Stimulated activated CD4-positive, alpha-beta T cell treated with anti-CD3 and anti-CD28 coated beads, TNF-alpha, amount 100 ng/mL, for 4 hours (primary cell): ENCODE results near the gene ACTRT2.

Experiments
- DNase-seq, 3 experiments: peaks; one replicate each; pipeline ENCODE4 v3.0.0-alpha.2; 2020; ENCODE audit warnings: low read depth in 3 of 3

Gene ACTRT2

DNA sequence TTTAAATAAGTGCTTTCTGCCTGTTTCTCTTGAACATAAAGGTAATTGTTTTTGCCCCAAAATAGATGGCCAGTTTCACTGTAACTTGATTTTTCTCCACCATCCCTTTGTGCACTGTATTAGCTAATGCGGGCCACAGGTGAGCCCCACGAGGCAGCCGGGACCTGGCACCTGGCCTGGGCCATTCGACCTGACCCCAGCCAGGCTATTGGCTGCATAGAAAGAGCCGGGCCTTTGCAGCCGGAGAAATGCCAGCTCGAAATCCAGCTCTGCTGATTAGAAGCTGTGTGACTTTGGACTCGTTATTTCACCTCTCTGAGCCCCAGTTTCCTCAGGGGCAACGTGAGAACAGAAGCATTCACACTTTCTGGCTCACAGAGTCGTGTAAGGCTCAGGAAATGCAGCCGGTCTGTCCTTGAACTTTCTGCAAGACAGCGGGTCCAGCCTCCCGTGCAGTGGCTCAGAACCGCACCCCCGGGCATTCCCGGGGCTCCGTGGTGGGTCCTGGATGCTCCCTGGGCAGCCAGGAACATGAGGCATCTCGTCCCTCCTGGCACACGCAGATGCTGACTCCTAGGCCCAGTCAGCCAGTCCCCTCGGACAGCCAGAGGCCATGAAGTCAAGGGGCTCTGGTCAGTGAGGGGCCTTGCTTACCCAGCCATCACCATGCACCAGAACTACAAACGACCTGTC, 37.4 kb upstream of the ACTRT2 start:
- no peak for DNase-seq

DNA sequence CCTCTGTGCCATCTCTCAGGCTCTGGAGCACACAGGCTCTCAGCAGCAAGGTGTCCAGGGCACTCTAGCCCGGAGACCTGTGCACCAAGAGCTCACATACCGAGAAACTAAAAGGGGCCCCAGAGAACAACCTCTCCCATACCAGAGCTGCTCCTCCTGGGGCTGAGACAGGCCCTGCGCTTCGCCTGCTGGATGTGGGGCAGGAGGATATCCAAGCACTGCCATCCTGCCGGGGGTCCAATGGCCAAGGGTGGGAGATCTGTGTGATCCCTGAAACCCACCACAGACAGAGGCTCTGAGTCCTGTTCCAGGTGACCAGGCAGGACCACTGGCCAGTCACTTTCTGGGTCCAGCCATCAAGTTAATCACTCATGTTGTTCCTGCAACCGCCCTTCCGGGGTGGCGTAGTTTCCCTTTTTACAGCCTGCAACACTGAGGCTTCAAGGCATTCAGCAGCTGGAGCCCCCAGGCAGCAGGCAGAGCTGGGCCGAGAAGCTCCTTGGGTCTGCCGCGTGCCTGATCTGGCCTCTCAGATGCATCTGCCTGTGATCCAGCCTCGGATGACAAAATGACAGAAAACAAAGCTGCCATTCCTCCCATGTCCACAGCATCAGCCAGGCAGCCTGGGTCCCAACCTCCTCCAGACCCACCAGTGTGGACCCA, 36.7 kb upstream of the ACTRT2 start:
- DNase-seq = no peak

DNA sequence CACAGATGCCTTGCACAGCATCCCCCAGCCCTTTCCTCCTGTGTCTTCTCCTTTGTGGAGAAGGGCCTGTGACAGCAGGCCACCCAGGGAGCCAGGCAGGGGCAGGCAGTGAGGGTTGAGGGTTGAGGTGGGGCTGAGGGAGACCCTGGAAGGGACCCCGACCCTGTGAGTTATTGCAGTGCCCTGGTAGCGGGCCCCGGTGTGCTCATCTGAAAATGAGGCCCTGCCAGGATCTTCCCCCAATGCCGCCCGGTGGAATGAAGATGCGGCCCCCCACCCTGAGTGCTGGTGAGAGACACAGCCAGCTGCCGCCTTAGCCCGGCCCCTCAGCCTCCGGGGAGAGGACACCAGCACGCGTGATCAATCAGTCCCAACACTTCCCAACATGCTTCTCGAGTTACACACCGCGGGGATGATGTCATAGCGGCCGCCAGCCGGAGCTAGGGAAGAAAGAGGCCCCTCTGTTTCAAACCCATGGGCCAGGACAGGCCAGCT, 36.2 kb upstream of the ACTRT2 start:
- no peak for DNase-seq

DNA sequence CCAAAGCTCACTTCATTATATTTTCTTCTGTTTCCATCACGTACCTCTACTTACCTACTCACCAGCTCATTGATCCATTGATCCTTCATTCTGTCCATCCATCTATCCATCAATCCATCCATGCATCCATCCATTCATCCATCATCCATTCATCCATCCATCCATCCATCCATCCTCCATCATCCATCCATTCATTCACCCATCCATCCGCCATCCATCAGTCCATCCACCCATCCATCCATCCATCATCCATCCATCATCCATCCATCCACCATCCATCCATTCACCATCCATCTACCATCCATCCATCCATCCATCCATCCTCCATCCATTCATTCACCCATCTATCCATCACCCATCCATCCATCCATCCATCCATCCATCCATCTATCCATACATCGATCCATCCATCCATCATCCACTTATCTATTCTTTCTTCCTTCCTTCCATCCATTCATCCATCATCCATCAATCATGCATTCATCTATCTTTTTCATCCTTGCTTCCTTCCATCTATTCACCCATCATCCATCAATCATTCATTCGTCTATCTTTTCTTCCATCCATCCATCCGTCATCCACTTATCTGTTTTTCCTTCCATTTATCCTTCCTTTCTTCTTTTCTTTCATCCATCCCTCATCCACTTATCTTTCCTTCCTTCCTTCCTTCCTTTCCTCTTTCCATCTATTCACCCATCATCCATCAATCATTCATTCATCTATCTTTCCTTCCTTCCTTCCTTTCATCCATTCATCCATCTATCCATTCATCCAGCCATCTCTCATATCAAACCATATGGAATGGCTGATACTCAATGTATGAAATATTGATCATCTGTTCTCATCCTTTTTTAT, 35.3 kb upstream of the ACTRT2 start:
- no peak for DNase-seq

DNA sequence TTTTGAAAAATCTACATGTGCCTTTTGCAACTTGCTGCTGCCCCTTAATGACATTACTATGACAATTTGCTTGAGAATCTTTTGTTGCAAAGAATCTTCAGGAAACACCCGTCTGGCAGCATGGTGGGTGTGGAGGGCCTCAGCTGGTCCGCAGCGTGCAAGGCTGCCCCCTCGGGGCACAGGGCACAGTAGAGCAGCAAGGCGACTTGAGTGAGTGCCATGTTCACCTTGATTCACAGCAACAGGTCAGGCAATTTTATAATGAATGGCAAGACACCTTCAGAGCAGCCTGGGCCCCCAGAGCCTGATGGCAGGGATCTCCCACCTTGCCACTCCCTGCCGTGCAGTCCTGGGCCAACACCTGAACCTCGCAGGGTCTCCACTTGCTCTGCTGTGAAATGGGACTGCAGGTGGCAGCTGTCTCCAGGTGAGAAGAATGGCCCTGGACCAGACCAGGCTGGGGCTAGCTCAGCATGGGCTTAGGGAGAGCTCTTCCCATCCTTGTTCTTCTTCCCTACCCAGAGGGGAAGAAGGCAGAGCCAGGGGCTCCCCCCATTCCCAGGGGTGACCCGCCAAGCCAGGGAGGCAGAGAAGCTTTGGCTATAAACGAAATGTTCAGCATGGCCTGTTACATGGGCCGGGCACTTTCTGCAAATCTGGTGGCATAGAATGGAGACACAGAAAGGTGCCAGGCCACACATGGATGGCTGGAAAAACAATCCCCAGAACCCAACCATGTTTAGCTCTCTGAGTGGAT, 34.5 kb upstream of the ACTRT2 start:
- DNase-seq = no peak

DNA sequence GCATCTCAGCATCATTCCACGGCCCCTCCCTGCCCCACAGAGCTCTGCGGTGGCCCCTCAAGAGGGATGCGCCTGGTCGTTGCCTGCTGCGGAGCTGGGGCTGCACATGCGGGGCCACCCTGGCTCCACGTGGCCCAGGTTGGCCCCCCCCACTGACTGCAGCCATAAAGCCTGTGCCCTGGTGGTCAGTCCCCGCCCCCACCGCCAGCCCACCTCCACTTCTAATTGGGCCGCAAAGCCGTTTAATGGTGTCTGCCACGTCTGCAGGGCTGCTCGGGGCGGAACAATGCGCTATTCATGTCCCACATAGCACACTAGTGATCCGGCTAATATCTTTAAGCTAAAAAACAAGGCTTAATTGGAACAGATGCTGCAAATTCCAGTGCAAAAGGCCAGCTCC, 33.5 kb upstream of the ACTRT2 start:
- DNase-seq = no peak

DNA sequence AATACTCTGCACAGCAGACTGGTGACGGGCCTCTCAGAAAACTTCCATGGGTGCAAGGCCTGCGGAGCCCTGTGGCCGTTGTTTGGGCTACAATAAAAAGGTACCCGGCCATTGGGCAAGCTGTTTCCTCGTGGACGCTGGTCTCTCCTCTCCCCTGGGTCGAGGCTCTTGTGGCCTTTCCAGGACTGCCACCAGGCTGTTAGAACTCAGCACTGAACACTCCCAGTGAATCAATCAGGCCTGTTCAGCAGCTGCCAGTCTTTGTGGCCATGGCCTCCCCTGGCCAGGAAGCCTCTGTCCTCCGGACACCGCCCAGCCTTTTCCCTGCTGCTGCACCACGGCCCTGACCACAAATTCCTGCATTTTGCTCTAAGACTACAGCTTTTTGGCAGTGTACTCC, 33.0 kb upstream of the ACTRT2 start:
- DNase-seq = no peak

DNA sequence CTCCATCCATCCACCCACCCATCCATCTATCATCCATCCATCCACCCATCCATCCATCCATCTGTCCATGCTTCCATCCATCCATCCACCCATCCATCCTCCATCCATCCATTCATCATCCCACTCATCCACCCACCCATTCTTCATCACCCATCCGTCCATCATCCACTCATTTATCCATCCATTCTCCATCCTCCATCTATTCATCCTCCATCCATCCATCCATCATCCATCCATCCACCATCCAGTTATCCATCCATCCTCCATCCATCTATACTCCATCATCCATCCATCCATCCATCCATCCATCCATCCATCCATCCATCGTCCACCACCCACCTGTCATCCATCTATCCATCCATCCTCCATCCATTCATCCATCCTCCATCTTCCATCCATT, 32.1 kb upstream of the ACTRT2 start:
- DNase-seq = no peak

DNA sequence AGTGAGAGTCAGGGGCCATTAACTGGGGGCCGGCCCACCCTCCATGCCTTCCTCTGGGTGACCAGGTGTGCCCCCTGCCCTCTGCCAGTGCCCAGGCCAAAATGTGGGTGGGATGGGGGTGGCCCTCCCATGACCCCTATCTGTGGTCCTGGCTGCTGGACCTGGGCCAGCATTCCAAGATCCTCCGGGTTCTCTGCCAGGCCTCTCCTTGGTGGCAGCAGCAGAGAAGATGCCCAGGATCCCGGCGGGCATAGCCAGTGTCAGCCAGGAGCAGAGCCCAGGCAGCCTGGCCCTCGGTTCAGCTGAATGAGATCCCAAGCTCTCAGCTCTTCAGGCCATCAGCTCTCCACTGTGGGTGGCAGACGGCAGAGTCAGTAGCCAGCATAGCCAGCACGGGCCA, 31.3 kb upstream of the ACTRT2 start:
- no peak for DNase-seq

DNA sequence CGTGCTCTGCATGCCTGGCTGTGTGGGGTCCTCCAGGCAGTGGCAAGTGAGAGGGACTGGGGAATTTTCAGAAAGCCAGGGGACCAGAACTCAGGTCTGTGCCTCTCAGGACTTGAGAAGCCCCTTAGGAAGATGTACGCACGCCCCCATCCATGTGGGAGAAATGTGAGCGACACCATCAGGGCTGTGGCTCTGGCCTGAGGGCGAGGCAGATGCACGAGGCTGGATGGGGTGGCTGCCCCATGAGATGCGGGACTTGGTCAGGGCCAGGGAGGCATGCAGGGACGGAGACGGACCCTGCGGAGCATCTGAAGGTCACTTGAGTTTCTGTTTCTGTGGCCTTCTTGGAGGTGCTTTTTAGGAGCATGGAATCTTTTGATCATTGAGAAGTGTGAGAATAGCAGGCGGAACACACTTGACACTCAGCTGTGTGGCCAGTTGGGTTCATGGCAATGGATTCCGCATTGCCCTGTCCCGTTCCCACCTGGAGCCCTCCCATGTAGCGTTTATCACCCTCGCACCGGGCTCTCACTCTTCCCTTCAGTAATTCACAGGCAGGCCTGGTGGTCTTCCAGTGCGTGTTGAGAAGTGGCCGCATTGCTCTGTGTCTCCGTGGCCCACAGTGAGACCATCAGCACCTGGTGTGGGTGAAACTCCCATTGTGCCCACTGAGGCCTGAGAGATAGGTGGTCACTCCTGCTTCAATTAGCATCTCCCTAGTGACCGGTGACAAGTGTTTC, 30.7 kb upstream of the ACTRT2 start:
- no peak for DNase-seq

DNA sequence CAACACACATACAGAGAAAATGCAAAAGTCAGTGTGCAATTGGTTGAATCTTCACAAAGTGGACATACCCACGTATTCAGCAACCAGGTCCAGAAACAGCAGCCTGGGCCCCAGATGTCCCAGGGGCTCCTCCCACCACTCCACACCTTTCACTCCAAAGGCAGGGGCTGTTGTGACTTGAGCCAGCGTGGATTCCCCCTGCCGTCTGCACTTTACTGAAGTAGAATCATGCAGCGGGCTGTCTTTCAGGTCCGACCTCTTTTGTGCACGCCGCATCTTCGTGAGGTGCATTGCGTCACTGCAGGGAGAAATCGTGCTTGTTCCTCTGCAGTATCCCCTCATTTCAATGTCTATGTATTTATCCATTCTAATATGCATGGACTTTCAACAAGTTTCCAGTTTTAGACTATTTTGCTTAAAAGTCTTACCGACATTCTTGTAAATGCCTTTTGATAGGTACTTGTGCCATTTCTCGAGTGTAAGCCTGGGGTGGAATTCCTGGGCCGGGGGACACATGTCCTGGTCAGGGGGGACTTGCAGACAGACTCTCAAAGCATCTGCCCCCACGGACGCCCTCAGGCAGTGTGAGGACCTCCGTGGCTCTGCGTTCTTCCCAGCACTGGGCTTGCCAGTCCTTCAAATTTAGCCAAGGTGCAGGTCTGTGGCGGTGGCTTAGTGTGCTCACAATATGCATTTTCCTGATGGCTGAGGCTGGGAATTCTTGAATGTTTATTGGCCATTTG, 29.3 kb upstream of the ACTRT2 start:
- DNase-seq = no peak

DNA sequence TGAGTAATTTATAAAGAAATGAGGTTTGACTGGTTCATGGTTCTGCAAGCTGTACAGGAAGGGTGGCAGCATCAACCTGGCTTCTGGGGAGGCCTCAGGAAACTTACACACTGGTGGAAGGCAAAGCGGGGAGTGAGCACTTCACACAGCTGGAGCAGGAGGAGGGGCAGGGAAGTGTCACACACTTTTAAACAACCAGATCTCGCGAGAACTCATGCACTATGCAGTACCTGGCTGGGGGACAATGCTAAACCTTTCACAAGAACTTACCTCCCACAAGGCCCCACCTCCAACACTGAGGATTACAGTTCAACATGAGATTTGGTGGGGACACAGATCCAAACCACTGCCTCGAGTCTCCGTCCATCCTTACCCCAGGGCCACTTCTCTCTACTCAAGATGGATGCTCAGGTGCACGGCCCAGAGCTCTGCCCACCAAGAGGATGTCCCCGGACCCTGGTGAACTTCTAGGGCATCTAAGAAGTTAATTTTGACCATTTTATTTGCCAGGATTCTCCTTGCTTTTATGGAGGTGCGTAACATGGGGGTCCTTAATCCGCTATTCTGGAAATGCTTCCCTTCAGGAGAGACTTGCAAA, 22.7 kb upstream of the ACTRT2 start:
- no peak for DNase-seq

DNA sequence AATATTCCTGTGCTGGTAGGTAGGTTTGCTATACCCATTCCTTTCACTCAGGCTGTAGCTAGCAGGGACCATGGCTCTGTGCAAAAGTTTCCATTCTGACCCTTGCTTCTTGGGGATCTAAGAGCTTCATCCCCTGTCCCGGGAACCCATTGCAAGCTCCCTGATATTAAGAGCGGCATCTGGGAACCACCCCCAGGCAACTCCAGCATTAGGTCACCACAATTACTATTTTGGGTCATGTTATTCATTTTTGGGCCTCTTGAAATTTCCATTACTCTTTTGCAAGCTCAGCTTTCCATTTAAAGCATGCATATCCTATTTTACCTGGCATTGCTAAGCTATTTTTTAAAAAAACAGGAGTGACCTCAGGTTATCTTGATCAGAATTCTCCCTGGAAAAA, 22.1 kb upstream of the ACTRT2 start:
- DNase-seq = no peak

DNA sequence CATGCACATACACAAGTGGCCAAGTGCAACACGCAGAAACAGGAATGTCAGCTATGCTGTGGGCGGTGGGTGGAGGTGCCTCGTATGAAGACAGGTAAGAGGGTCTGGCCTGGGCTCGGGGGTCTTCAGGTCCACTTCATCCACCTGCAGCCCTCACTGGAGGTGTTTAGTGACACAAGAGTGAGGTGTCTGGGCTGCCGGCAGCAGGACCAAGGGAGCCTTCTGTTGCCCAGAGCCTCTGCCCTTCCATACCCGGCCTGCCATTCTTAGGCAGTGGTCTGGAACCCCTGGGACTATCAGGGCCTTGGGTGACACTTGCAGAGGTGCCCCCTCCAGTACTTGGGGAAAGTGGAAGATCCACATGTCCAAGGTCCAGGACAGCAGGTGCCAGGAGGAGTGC, 21.7 kb upstream of the ACTRT2 start:
- no peak for DNase-seq

DNA sequence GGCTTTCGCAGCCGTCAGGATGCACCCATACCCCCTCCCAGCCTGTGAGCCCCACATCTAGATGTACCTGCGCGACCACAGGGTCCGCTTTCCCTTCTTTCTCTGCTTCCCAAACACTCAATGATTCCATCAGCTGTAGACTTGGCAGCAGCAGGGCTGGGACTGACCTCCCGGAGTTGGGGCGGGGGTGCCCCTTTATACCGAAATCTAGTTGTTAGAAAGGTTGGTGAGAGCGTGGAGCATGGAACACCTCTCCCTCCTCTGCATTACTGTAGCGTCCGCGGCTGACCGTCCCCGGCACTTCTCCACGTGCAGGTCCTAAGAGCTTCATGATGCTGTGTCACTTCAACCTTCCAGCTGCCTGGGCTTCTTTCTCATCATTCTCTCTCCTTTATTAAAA, 21.1 kb upstream of the ACTRT2 start:
- DNase-seq = no peak

DNA sequence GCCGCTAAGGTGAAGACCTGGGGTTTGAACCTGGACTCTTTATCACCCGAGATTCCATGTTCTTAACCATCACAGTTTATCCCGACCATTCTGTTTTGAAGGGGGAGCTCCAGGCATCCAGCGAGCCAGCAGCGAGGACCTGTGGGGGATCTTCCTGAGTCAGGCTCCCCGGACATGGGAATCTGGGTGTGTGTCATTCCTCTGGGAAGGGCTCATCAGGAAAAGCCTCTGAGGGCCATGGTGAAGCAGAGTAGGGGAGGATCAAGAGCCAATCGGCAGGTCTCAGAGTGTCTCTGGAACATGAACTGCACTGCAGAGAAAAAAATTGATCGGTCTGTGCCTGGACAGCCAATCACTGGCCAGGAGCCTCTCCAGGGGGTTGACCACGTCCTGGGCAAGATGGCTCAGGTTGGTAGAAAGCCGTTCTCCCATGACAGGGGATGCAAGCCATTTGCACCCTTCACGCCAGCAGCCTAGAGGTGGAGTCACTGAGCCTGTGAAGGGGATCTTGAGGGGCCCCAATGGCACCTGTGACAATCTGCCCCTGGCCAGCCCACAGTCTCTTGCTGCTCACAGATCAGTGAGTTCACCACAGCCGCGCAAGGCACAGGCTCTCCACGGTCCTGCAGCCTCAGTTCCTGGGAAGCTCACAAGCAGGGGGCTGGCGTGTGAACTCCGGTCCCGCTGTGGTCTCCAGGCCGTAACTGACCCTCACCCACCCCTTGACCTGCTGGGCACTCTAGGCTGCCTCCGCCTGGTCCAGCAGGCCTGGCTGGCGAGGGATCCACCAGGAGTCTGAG, 20.4 kb upstream of the ACTRT2 start:
- DNase-seq = no peak

DNA sequence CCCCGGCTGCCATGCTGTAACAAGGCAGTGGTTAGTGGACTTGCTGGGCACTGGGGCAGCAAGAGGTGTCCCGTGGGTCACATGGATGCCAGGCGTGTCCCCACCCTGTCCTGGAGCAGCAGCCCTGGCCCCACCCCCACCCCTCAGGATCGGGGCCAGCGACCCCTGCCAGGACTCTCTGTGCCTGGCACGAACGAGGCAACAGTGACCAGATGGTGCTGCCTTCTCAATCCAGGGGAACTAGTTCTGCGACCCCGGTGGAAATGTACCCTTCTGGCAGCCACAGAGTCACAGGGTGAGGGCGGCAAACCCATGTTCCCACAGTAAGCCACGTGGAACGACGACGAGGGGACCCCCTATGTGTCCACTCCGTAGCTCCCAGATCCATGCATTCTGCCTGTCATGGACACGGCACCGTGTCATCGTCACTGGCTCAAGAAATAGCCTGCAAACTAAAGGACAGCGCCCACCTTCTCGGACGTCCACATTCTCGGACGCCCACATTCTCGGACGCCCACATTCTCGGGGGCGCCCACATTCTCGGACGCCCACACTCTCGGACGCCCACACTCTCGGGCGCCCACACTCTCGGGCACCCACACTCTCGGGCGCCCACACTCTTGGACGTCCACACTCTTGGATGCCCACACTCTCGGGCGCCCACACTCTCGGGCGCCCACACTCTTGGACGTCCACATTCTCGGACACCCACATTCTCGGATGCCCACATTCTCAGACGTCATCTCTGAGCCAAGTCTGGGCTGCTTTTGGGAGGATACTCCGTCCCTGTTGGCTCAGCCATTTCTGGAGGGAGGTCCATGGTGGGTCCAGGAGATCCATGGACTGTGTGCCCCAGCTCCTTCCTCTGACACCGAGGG, 19.6 kb upstream of the ACTRT2 start:
- DNase-seq = no peak

DNA sequence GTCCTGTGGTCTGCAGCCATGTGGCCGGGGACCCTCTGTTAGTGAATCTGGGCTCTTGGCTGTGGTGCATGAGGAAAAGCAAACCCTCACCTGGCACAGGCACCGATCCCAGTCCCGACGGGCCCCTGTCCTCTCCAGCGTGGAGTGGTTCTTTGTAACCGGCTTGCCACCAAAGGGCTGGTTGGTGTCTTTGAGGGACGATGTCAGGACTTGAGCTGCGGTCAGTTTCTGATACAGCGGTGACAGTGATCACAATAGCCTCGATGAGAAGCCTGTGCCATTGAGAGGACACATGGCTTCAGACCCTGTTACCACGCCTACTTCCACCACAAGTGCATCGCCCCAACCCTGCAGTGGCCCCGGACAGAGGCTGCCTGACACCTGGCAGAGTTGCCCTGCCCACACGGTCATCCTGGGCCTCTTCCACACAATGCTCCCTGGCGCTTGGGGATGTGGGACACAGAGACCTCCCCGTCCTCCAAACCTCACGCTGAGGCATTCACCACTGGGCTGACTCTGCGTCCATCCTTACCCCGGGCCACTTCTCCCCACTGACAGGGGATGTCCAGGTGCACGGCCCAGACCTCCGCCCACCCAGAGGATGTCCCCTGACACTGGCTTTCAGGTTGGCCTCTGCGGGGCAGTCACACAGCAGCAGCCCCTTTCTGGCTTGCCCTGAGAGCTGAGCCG, 18.8 kb upstream of the ACTRT2 start:
- DNase-seq = no peak
